ENCODE data around the gene APOBR. TPM values are rescaled to one million over a fixed set of nuclear protein-coding genes. Genes with fewer than 3 reads are reported as not detected.

The APOBR gene
- total and polyA plus RNA-seq, 9 of the 15 experiments (the other 6 are each of a cell fraction or from before 2014, with no cell fraction given): 0.08 to 6.1 (median 2.8) TPM; not detected in 1

DNA sequence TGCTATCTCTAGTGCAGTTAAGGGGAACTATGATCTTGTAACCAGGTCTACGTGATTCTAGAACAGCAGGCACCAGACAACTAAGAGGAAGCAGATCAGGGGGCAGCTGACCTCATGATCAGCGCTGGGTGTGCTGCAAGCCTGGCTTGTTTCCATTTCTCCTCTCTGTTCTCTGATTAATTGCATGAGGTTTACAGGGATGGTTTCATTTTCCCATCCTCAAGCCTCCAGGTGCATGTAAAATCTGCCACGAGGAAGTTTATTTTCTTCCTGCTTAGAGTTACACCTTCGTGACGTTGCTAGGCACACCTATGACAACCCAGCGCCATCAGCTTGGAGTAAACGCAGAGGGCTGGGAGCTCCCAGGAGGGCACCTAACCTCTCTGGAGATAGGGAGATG, 48.6 kb downstream of the APOBR start:
- peak overlapping the region; percentile 45; the same call in 1 of the 2 replicates for H2AFZ ChIP-seq (ENCODE audit: low read depth, low read length)
- BruUV-seq (replicated peaks): no TSS peak
- H3K79me2 ChIP-seq (ENCODE audit: control insufficient read depth, insufficient read depth, low read length): no peaks in the 10 kb centered on the region
- 0 out of 2 replicates have a peak, but pooled peaks have one; percentile 20 for TF ChIP-seq FOXJ2 (tag; IDR thresholded peaks at IDR 0.05)
- TF ChIP-seq ZNF121 (CRISPR knock-in tag; conservative IDR thresholded peaks at IDR 0.05): no peak
- peak; percentile 21; the same call in 1 of the 2 replicates for TF ChIP-seq BHLHE40 (IDR thresholded peaks at IDR 0.05; ENCODE audit: low read length)
- TF ChIP-seq ZNF764 (CRISPR knock-in tag; IDR thresholded peaks at IDR 0.05; ENCODE audit: low read depth): no peak
- TF ChIP-seq, protein P1, sequence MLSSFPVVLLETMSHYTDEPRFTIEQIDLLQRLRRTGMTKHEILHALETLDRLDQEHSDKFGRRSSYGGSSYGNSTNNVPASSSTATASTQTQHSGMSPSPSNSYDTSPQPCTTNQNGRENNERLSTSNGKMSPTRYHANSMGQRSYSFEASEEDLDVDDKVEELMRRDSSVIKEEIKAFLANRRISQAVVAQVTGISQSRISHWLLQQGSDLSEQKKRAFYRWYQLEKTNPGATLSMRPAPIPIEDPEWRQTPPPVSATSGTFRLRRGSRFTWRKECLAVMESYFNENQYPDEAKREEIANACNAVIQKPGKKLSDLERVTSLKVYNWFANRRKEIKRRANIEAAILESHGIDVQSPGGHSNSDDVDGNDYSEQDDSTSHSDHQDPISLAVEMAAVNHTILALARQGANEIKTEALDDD (IDR thresholded peaks at IDR 0.05): peak; percentile 17; the same call in 1 of the 2 replicates
- TF ChIP-seq, protein P2, sequence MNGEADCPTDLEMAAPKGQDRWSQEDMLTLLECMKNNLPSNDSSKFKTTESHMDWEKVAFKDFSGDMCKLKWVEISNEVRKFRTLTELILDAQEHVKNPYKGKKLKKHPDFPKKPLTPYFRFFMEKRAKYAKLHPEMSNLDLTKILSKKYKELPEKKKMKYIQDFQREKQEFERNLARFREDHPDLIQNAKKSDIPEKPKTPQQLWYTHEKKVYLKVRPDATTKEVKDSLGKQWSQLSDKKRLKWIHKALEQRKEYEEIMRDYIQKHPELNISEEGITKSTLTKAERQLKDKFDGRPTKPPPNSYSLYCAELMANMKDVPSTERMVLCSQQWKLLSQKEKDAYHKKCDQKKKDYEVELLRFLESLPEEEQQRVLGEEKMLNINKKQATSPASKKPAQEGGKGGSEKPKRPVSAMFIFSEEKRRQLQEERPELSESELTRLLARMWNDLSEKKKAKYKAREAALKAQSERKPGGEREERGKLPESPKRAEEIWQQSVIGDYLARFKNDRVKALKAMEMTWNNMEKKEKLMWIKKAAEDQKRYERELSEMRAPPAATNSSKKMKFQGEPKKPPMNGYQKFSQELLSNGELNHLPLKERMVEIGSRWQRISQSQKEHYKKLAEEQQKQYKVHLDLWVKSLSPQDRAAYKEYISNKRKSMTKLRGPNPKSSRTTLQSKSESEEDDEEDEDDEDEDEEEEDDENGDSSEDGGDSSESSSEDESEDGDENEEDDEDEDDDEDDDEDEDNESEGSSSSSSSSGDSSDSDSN (IDR thresholded peaks at IDR 0.05; ENCODE audit: borderline replicate concordance in 1 of 2, low read depth in 2 of 2, low read length in 2 of 2): no peak
- no peak overlapping the region for H3K9ac ChIP-seq (ENCODE audit: insufficient read depth in 1 of 2, low read depth in 2 of 2, low read length in 2 of 2)
- in situ Hi-C loops (cut with MboI) (loop anchor here (25.0 kb wide), 2 partner anchors 169 to 944 kb away; partner anchors contain the start of gene EIF3C), intact Hi-C loops (cut with micrococcal nuclease) (no loop called here)
- ATAC-seq (no peak), DNase-seq (ENCODE audit: extremely low read depth in 1 of 4, low spot score in 3 of 4) (no peak), FAIRE-seq (no peak)
- POLR2A ChIA-PET: no interaction called here
- WGBS (ENCODE audit: insufficient coverage, low coverage, missing lambda C conversion rate): 17% methylated on average over 7 of the region's 7 CpGs
- no peaks in the 10 kb centered on the region for H3K9me1 ChIP-seq (ENCODE audit: control insufficient read depth, insufficient read depth, low read length)
- H3K4me2 ChIP-seq (ENCODE audit: insufficient read depth, low read length): no peak overlapping the region
- H4K20me1 ChIP-seq (replicated peaks; ENCODE audit: control insufficient read depth, insufficient read depth, low read length): no peaks in the 10 kb centered on the region
- H3K36me3 ChIP-seq (ENCODE audit: control insufficient read depth, insufficient read depth, low read length): no peaks in the 10 kb centered on the region
- H3K4me1 ChIP-seq (replicated peaks in 1 of 2; ENCODE audit: control insufficient read depth in 2 of 2, insufficient read depth in 2 of 2, low read length in 2 of 2): peaks cover 9 to 14% of the 10 kb centered on the region in 2 experiments; a peak in 4 of 5 replicates
- CTCF ChIA-PET (ENCODE audit: low intra/inter-chr PET ratio): no interaction called here
- H3K27me3 ChIP-seq (ENCODE audit: control insufficient read depth in 2 of 2, insufficient read depth in 2 of 2, low read length in 2 of 2): peaks cover 0 to 17% of the 10 kb centered on the region in 2 experiments; a peak in 4 of 5 replicates
- H3K27ac ChIP-seq (ENCODE audit: extremely low read depth, low read depth, low read length): no peak overlapping the region
- no peak overlapping the region for H3K4me3 ChIP-seq
- H3K9me3 ChIP-seq (replicated peaks; ENCODE audit: control insufficient read depth, insufficient read depth, low read depth, low read length): no peaks in the 10 kb centered on the region
